Measurements from ENCODE around the gene CCDC158. TPM values are rescaled to one million over a fixed set of nuclear protein-coding genes. Genes with fewer than 3 reads are reported as not detected.

The CCDC158 gene
- total and polyA plus RNA-seq, 9 donors, result 0.02 to 0.23 (median 0.15) TPM; not detected in 3

- H3K9me3 ChIP-seq, result no peaks in the 10 kb centered on the region
- no peaks in the 10 kb centered on the region for H3K4me1 ChIP-seq (ENCODE audit: insufficient read depth)
- no peak for DNase-seq
- H3K27me3 ChIP-seq, result no peaks in the 10 kb centered on the region
- 77 to 84% (median 79%) methylated on average over 9 of the region's 9 CpGs for WGBS, 3 donors
- intact Hi-C loops (cut with DNase I), result no loop called here
- H3K36me3 ChIP-seq, result no peaks in the 10 kb centered on the region
- no peak overlapping the region for H3K27ac ChIP-seq
- H3K4me3 ChIP-seq, result no peak overlapping the region
- no peak for TF ChIP-seq EP300 (IDR thresholded peaks at IDR 0.05)
- no peak for TF ChIP-seq POLR2A (IDR thresholded peaks at IDR 0.05)
- TF ChIP-seq CTCF (IDR thresholded peaks at IDR 0.05), result no peak
These were observed 20.9 kb upstream of the CCDC158 start for GRCh38 chr4:76441881-76442280.

GRCh38 chr4:76439491-76439890 lies 18.6 kb upstream of the CCDC158 start:
- TF ChIP-seq CTCF (IDR thresholded peaks at IDR 0.05), result no peak
- no peak for TF ChIP-seq EP300 (IDR thresholded peaks at IDR 0.05)
- TF ChIP-seq POLR2A (IDR thresholded peaks at IDR 0.05), result no peak
- Histone ChIP-seq H3K9me3 (no peaks in the 10 kb centered on the region), H3K36me3 (no peaks in the 10 kb centered on the region), H3K27ac (no peak overlapping the region), H3K4me3 (no peak overlapping the region), H3K4me1 (ENCODE audit: insufficient read depth) (no peaks in the 10 kb centered on the region), H3K27me3 (no peaks in the 10 kb centered on the region)
- WGBS, 3 donors, result 92 to 94% (median 93%) methylated on average over 2 of the region's 2 CpGs
- intact Hi-C loops (cut with DNase I), result no loop called here
- DNase-seq, result no peak

- intact Hi-C loops (cut with DNase I), result no loop called here
- no peaks in the 10 kb centered on the region for H3K27me3 ChIP-seq
- no peak overlapping the region for H3K27ac ChIP-seq
- DNase-seq, result no peak
- no peaks in the 10 kb centered on the region for H3K36me3 ChIP-seq
- H3K4me1 ChIP-seq (ENCODE audit: insufficient read depth), result no peaks in the 10 kb centered on the region
- no peak overlapping the region for H3K4me3 ChIP-seq
- 21 to 30% (median 25%) methylated on average over 7 of the region's 7 CpGs for WGBS, 3 donors
- H3K9me3 ChIP-seq, result no peaks in the 10 kb centered on the region
- TF ChIP-seq CTCF (IDR thresholded peaks at IDR 0.05), result no peak
- no peak for TF ChIP-seq POLR2A (IDR thresholded peaks at IDR 0.05)
- no peak for TF ChIP-seq EP300 (IDR thresholded peaks at IDR 0.05)
These were observed 14.8 kb upstream of the CCDC158 start for GRCh38 chr4:76435528-76436319.

GRCh38 chr4:76434901-76435527 lies 14.1 kb upstream of the CCDC158 start, which contains the start of gene SHROOM3:
SHROOM3 (plus strand) TSS chr4:76435229; CDS start chr4:76436053, 824 bp downstream.
- H3K36me3 ChIP-seq, result no peaks in the 10 kb centered on the region
- TF ChIP-seq CTCF (IDR thresholded peaks at IDR 0.05), result no peak
- no peak for TF ChIP-seq POLR2A (IDR thresholded peaks at IDR 0.05)
- TF ChIP-seq EP300 (IDR thresholded peaks at IDR 0.05), result no peak
- no peaks in the 10 kb centered on the region for H3K4me1 ChIP-seq (ENCODE audit: insufficient read depth)
- H3K27ac ChIP-seq, result no peak within 1 kb of the TSS
- no peak for DNase-seq
- no peaks in the 10 kb centered on the region for H3K9me3 ChIP-seq
- intact Hi-C loops (cut with DNase I), result no loop called here
- WGBS, 3 donors, result 10 to 19% (median 15%) methylated on average over 9 of the region's 9 CpGs
- H3K4me3 ChIP-seq, result no peak within 1 kb of the TSS
- H3K27me3 ChIP-seq, result no peaks in the 10 kb centered on the region

All from ovary (tissue), 9 donors.